ENCODE measurements around the gene ZNFX1.

DNA sequence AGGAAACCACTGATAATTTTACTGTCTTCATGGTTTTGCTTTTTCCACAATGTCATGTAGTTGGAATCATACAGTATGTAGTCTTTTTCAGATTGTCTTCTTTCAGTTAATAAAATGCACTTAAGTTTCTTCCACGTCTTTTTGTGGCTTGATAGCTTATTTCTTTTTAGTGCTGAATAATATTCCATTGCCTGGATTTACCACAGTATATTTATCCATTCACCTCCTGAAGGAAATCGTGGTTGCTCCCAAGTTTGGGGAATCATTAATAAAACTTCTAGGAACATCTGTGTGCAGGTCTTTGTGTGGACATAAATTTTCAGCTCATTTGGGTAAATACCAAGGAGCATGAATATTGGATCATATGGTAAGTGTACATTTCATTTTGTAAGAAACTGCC, 38.8 kb upstream of the ZNFX1 start:
- TF ChIP-seq, protein P1, sequence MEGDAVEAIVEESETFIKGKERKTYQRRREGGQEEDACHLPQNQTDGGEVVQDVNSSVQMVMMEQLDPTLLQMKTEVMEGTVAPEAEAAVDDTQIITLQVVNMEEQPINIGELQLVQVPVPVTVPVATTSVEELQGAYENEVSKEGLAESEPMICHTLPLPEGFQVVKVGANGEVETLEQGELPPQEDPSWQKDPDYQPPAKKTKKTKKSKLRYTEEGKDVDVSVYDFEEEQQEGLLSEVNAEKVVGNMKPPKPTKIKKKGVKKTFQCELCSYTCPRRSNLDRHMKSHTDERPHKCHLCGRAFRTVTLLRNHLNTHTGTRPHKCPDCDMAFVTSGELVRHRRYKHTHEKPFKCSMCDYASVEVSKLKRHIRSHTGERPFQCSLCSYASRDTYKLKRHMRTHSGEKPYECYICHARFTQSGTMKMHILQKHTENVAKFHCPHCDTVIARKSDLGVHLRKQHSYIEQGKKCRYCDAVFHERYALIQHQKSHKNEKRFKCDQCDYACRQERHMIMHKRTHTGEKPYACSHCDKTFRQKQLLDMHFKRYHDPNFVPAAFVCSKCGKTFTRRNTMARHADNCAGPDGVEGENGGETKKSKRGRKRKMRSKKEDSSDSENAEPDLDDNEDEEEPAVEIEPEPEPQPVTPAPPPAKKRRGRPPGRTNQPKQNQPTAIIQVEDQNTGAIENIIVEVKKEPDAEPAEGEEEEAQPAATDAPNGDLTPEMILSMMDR (IDR thresholded peaks at IDR 0.05) = no peak
- no peak for TF ChIP-seq POLR2A (IDR thresholded peaks at IDR 0.05)

Data from body of pancreas (tissue), 4 donors.